Activated naive CD4-positive, alpha-beta T cell treated with anti-CD3 and anti-CD28 coated beads, Interleukin-2, amount 50 U/mL, for 72 hours (primary cell): ENCODE results near the gene ASB15. TPM values are rescaled to one million over a fixed set of nuclear protein-coding genes. Genes with fewer than 3 reads are reported as not detected.

Experiments used
- ATAC-seq, 2 donors: fragments of 150-1000 bp; cut with Tn5 transposase; 2 replicates each; pipeline ENCODE4 v1.10.0; 2021; ENCODE audit warnings: mild to moderate bottlenecking in 2 of 2, moderate library complexity in 2 of 2
- DNase-seq, 2 donors: peaks; one replicate each; pipeline ENCODE4 v3.0.0; 2021 to 2022; ENCODE audit warnings: low spot score in 2 of 2
- H3K27ac Mint-ChIP-seq, 2 donors: one replicate each; pipeline ENCODE4 v1.8.0; 2022; ENCODE audit warnings: mild to moderate bottlenecking in 2 of 2, mixed read lengths in 2 of 2
- H3K36me3 Mint-ChIP-seq, 2 donors: one replicate each; pipeline ENCODE4 v1.8.0; 2022; ENCODE audit warnings: mixed read lengths in 2 of 2
- H3K9me3 Mint-ChIP-seq, 2 donors: one replicate each; pipeline ENCODE4 v1.8.0; 2022; ENCODE audit warnings: mixed read lengths in 2 of 2
- total RNA-seq, 2 donors: library from RNA; stranded (reverse); gene quantifications; one replicate each; pipeline ENCODE4 v1.2.3, GENCODE V29; 2022

Gene ASB15
- total RNA-seq, 2 donors from 2014 or later, result not detected

- ATAC-seq (no peak), DNase-seq (no peak)
- H3K9me3 Mint-ChIP-seq, result no peaks in the 10 kb centered on the region
- H3K36me3 Mint-ChIP-seq, result no peaks in the 10 kb centered on the region
- H3K27ac Mint-ChIP-seq, result no peak overlapping the region
These were observed 43.9 kb downstream of the ASB15 start for GRCh38 chr7:123645516-123645915.

DNA sequence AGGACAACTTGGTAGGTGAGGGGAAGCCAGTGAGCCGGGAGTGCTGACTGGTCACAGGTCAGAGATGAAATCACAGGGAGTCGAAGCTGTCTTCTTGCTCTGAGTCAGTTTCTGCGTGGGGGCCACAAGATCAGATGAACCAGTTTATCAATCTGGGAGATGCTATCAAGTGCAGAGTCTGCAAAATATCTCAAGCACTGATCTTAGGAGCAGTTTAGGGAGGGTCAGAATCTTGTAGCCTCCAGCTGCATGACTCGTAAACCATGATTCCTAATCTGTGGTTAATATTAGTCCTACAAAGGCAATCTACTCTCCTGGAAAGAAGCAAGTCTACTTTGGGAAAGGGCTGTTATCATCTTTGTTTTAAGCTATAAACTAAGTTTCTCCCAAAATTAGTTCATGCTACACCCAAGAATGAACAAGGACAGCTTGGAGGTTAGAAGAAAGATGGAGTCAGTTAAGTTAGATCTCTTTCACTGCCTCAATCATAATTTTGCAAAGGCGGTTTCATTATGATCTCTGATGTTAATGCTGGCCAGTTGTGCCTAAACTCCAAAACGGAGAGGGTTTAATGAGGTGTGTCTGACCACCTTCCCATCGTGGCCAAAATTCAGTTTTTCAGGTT is 45.6 kb downstream of the ASB15 start:
- Mint-ChIP-seq H3K9me3 (no peaks in the 10 kb centered on the region), H3K27ac (no peak overlapping the region), H3K36me3 (no peaks in the 10 kb centered on the region)
- ATAC-seq, result no peak
- DNase-seq, result no peak

DNA sequence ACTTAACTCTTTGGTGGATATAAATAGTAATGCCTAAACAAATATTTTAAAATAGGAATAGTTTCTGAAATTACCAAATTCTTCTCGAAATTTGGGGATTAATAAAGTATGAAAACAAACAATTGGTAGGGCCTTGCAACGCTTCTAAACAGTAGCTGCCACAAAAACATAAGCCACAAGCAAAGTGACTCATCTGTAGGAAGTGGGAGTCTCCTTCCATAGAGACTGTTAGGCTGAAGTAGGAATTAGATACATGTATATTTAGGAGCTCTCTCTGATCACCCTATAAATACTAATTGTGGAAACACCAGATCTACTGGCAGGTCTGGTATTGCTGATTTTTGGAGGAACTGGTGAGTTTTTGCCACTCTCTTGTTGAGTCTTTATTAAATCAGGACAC is 48.3 kb downstream of the ASB15 start:
- DNase-seq, result no peak
- H3K27ac Mint-ChIP-seq, result no peak overlapping the region
- no peak for ATAC-seq
- no peaks in the 10 kb centered on the region for H3K9me3 Mint-ChIP-seq
- no peaks in the 10 kb centered on the region for H3K36me3 Mint-ChIP-seq

DNA sequence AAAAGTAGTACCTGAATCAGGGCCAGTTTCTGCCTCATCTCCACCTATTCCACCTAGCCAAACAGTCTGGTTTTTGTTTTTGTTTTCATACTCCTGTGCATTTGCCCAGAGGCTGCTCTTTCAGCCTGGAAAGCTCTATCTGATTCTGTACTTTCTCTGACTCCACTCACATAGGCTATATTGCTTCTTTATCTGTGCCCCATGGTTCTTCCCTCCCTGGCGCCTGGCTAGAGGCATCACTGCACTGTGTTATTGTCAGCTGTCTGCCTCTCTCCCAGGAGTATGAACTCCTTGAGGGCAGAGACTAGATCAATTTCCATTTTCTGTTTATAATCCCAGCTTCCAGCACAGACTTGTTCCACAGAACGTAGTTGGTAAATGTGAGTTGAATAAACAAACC is 49.0 kb downstream of the ASB15 start:
- DNase-seq, result no peak
- no peaks in the 10 kb centered on the region for H3K36me3 Mint-ChIP-seq
- no peaks in the 10 kb centered on the region for H3K9me3 Mint-ChIP-seq
- no peak overlapping the region for H3K27ac Mint-ChIP-seq
- ATAC-seq, result no peak

DNA sequence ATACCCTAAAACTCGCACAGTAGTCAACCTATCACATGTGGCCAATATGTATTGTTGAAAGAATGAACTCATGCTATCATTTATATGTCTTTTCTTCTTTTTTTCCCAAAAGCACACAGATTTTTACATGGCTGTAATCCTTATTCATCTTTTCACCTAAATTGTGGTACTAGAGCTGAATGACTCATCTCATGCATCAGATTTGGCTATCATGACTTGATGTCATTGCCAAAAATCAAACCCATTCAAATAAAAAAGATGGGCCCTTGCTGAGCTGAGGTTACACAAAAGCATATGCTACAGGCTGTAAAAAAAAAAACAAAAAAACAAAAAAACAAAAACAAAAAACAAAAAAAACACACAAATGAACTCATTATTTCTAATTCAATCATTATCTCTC is 50.8 kb downstream of the ASB15 start:
- Mint-ChIP-seq H3K27ac (no peak overlapping the region), H3K36me3 (no peaks in the 10 kb centered on the region), H3K9me3 (no peaks in the 10 kb centered on the region)
- ATAC-seq, result no peak
- no peak for DNase-seq

DNA sequence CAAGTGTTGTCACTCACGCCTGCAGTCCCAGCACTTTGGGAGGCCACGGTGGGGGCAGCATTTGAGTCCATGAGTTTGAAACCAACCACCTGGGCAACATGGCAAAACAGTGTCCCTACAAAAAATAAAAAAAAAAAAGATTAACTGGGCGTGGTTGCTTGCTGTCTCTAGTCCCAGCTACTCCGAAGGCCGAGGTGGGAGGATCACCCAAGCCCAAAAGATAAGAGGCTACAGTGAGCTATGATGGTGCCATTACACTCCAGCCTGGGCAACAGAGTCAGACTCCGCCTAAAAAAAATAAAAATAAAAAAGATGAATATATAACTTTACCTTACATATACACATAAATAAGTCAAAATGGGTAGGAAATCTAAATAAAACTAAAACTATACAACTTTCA is 51.5 kb downstream of the ASB15 start:
- no peaks in the 10 kb centered on the region for H3K36me3 Mint-ChIP-seq
- no peak overlapping the region for H3K27ac Mint-ChIP-seq
- ATAC-seq (no peak), DNase-seq (no peak)
- H3K9me3 Mint-ChIP-seq, result no peaks in the 10 kb centered on the region

GRCh38 chr7:123655614-123656013 is 54.0 kb downstream of the ASB15 start, which contains the start of gene LMOD2:
TSS of gene LMOD2 (plus strand) at chr7:123655866. CDS start at chr7:123655964, 98 bp downstream.
- no peaks in the 10 kb centered on the region for H3K9me3 Mint-ChIP-seq
- H3K27ac Mint-ChIP-seq, result no peak within 1 kb of the TSS
- ATAC-seq (no peak), DNase-seq (no peak)
- H3K36me3 Mint-ChIP-seq, result no peaks in the 10 kb centered on the region

GRCh38 chr7:123656544-123657303 is 55.1 kb downstream of the ASB15 start:
- no peaks in the 10 kb centered on the region for H3K36me3 Mint-ChIP-seq
- ATAC-seq (no peak), DNase-seq (no peak)
- no peak overlapping the region for H3K27ac Mint-ChIP-seq
- H3K9me3 Mint-ChIP-seq, result no peaks in the 10 kb centered on the region

DNA sequence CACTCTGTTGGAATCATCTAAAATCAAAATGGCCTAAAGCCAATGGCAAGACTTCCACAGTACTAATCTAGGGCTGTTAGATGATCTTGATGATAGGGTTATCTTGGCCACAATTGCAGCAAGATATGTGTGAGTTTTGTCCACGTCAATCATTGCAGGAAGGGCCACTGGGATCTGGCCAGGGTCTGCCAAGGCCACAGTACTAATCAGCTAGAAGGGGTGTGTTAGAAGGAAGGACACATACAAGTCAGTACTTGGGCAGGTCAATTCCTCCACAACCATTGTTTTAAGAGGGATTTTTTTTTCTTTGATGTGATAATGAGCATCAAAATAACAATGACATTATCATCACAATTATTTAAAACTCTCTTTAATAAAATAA is 55.7 kb downstream of the ASB15 start:
- DNase-seq (no peak), ATAC-seq (no peak)
- Mint-ChIP-seq H3K27ac (no peak overlapping the region), H3K9me3 (no peaks in the 10 kb centered on the region), H3K36me3 (no peaks in the 10 kb centered on the region)

- Mint-ChIP-seq H3K36me3 (no peaks in the 10 kb centered on the region), H3K27ac (no peak overlapping the region), H3K9me3 (no peaks in the 10 kb centered on the region)
- DNase-seq (no peak), ATAC-seq (no peak)
These were observed 56.4 kb downstream of the ASB15 start for GRCh38 chr7:123658023-123658422.

DNA sequence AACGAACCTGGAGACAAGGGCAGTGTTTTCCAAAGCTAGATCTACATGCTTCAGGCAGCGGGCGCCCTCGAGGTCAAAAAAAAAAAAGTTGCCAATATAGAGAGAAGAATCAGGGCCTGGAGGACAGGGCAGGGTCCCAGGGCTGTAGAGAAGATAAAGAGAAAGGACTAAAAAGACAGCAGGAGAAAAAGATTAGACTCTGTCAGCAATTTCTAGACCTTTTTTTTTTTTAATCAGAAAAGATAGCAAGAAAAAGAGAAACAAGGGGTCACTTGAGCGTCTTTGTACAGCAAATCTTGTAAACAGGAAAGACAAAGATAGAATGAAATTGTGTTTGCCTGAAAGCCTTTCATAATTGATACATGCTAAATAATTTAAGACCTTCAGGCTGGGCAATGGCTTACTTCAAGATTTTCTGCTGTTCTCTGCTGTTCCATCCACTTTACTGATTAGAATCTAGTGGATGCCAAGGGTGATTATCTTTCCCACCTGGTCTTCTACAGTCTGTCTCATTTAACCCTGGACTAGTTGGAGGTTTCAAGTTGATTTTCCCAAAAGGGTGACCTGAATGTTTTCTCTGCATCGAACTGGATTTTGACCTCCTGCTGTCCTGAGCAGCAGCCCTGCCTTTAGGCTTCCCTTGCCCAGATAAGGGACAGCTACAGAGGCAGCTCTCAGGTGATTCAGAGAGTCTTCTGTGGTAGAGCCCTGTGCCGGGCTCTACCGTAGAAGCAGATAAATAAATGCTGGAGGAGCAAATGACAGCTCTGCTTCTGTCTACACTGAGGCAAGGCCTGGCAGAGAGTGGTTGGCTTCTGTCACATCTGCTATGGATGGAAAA is 59.1 kb downstream of the ASB15 start:
- DNase-seq, result no peak
- Mint-ChIP-seq H3K36me3 (no peaks in the 10 kb centered on the region), H3K27ac (peak overlapping the region in 1 of 2 donors; percentile 30), H3K9me3 (no peaks in the 10 kb centered on the region)
- no peak for ATAC-seq

DNA sequence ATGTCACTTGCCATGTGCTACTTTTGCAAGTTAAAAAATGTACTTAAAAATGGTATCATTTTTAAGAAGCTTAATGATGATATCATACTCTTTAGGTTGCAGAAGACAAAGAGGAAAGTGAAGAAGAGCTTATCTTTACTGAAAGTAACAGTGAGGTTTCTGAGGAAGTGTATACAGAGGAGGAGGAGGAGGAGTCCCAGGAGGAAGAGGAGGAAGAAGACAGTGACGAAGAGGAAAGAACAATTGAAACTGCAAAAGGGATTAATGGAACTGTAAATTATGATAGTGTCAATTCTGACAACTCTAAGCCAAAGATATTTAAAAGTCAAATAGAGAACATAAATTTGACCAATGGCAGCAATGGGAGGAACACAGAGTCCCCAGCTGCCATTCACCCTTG is 60.1 kb downstream of the ASB15 start:
- ATAC-seq (no peak), DNase-seq (no peak)
- Mint-ChIP-seq H3K9me3 (no peaks in the 10 kb centered on the region), H3K27ac (no peak overlapping the region), H3K36me3 (no peaks in the 10 kb centered on the region)

- ATAC-seq, result no peak
- no peaks in the 10 kb centered on the region for H3K36me3 Mint-ChIP-seq
- DNase-seq, result no peak
- no peak overlapping the region for H3K27ac Mint-ChIP-seq
- H3K9me3 Mint-ChIP-seq, result no peaks in the 10 kb centered on the region
These were observed 60.7 kb downstream of the ASB15 start for GRCh38 chr7:123662293-123662692.

DNA sequence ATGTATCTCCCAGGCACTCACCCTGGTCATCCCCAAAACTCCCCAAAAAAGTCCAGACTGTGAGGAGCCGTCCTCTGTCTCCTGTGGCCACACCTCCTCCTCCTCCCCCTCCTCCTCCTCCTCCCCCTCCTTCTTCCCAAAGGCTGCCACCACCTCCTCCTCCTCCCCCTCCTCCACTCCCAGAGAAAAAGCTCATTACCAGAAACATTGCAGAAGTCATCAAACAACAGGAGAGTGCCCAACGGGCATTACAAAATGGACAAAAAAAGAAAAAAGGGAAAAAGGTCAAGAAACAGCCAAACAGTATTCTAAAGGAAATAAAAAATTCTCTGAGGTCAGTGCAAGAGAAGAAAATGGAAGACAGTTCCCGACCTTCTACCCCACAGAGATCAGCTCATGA is 61.1 kb downstream of the ASB15 start:
- H3K27ac Mint-ChIP-seq, result no peak overlapping the region
- ATAC-seq (no peak), DNase-seq (no peak)
- H3K36me3 Mint-ChIP-seq, result no peaks in the 10 kb centered on the region
- H3K9me3 Mint-ChIP-seq, result no peaks in the 10 kb centered on the region

GRCh38 chr7:123663200-123663599 is 61.6 kb downstream of the ASB15 start:
- Mint-ChIP-seq H3K27ac (no peak overlapping the region), H3K36me3 (no peaks in the 10 kb centered on the region), H3K9me3 (no peaks in the 10 kb centered on the region)
- no peak for DNase-seq
- ATAC-seq, result no peak

DNA sequence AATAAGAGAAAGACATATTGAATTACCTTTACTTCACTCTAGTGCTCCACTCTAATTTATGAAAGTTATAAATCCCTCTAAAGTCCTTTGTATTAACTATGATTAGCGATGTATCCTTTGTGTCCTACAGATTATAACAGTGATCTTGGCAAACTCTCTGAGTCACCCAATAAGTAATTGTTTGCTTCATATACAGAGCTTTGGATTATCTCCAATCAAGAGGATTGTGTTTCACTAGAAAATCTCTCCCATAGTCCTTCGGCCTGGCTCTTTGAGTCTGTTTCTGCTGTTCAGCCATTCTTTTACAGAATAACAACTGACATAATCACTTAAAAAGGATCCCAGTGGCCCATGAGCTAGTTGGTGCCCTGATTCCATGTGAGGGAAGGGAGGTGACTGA is 63.5 kb downstream of the ASB15 start:
- ATAC-seq (no peak), DNase-seq (no peak)
- Mint-ChIP-seq H3K27ac (no peak overlapping the region), H3K9me3 (no peaks in the 10 kb centered on the region), H3K36me3 (no peaks in the 10 kb centered on the region)

GRCh38 chr7:123665896-123666295 is 64.3 kb downstream of the ASB15 start:
- DNase-seq (no peak), ATAC-seq (no peak)
- no peaks in the 10 kb centered on the region for H3K36me3 Mint-ChIP-seq

More at GRCh38 chr7:123665896-123666295, 64.3 kb downstream of the ASB15 start:
- Mint-ChIP-seq H3K9me3 (no peaks in the 10 kb centered on the region), H3K27ac (no peak overlapping the region)
